GM18951 (cell line): ENCODE data around the gene LGALS4.
"Not testable (repeated sequence)": the region's sequence is repeated elsewhere in the genome, so short reads cannot be mapped to it uniquely, and the experiment has no call there.

Experiments used
- POLR2A ChIP-seq: IDR thresholded peaks from 4 replicates; pipeline ENCODE4 v1.6.1; 2011; ENCODE audit warnings: mild to moderate bottlenecking; ENCODE audit not compliant: insufficient read length, insufficient read depth; ENCODE audit errors: extremely low read depth
- in situ Hi-C: fragments of 300-500 bp; cut with MboI; formaldehyde crosslinking; loops from one replicate; pipeline ENCODE4 v1.12.0; 2022; ENCODE audit warnings: low sequenced_read_pairs, mixed read lengths, inconsistent platforms; ENCODE audit not compliant: unreplicated experiment

The LGALS4 gene

GRCh38 chr19:38812841-38813320 lies at the start of gene LGALS4:
Gene LGALS4 (minus strand): TSS chr19:38812945. CDS start chr19:38812886, 59 bp downstream.
- in situ Hi-C loops: no loop called here
- no peak for TF ChIP-seq POLR2A

DNA sequence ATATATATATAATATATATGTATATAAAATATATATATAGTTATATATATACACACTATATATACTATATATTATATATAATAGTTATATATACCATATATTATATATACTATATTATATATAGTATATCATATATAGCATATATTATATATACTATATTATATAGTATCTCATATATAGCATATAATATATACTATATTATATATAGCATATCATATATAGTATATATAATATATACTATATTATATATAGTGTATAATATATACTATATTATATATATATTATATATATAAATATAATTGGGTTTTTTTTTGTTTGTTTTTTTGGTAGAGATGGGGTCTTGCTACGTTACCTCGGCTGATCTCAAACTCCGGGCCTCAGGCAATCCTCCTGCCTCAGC lies 48.6 kb upstream of the LGALS4 start:
- no peak for TF ChIP-seq POLR2A
- in situ Hi-C loops: no loop called here

DNA sequence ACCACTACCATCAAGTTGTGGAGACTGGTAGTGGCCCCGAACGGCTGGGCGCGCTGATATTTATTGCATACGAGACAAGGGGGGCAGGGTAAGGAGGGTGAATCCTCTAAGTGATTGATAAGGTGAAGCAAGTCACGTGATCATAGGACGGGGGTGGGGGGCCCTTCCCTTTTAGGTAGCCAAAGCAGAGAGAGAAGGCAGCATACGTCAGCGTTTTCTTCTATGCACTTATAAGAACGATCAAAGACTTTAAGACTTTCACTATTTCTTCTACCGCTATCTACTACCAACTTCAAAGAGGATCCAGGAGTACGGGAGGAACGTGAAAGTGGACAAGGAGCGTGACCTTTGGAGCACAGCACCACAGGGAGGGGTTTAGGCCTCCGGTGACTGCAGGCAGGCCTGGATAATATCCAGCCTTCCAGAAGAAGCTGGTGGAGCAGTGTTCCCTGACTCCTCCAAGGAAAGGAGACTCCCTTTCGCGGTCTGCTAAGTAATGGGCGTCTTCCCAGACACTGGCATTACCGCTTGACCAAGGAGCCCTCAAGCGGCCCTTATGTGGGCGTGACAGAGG lies 47.0 kb upstream of the LGALS4 start:
- in situ Hi-C loops: not testable (repeated sequence)

GRCh38 chr19:38856813-38857212 lies 44.1 kb upstream of the LGALS4 start:
- in situ Hi-C loops: no loop called here
- no peak for TF ChIP-seq POLR2A

- in situ Hi-C loops: not testable (repeated sequence)
Observed at GRCh38 chr19:38855751-38856150, 43.0 kb upstream of the LGALS4 start.

- in situ Hi-C loops: not testable (repeated sequence)
Observed at GRCh38 chr19:38854961-38855360, 42.2 kb upstream of the LGALS4 start.

GRCh38 chr19:38853214-38853613 lies 40.5 kb upstream of the LGALS4 start:
- in situ Hi-C loops: no loop called here
- TF ChIP-seq POLR2A: no peak

DNA sequence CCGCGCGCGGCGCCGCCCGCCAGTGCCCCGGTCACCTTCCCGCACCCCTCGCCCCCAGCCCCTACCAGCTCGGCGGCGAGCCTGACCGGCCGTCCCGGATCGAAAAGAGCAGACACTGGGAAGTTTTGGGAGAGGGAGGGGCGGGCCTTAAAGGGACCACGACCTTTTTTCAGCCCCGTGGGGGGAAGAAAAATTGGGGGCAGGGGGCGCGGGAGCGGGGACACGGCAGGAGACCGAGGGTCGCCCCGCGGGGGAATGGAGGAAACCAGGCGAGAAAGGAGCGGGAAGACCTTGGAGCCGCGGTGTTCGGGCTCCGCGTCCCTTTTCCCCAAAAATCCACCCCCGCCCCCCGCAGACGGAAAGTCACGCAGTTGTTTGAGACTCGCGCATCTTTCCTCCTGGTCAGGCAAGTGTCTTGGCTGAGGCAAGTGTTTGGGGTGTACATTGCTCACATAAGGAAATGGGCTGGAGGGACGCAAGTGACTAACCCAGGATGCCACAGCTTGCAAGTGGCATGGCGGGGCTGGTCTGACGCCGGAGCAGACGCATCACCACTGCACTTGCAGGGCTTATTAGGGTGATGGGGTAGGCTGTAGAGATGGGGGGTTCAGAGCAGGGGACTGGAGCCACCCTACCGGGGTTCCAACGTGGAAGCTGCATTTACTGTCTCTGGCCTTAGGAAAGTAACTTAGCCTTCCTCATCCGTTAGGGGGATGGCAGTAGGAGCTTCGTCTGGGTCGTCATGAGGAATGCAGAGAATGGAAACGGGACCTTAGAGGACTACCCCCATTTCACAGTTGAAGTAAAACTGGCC lies 39.7 kb upstream of the LGALS4 start:
- peak; percentile 20 for TF ChIP-seq POLR2A
- in situ Hi-C loops: no loop called here

DNA sequence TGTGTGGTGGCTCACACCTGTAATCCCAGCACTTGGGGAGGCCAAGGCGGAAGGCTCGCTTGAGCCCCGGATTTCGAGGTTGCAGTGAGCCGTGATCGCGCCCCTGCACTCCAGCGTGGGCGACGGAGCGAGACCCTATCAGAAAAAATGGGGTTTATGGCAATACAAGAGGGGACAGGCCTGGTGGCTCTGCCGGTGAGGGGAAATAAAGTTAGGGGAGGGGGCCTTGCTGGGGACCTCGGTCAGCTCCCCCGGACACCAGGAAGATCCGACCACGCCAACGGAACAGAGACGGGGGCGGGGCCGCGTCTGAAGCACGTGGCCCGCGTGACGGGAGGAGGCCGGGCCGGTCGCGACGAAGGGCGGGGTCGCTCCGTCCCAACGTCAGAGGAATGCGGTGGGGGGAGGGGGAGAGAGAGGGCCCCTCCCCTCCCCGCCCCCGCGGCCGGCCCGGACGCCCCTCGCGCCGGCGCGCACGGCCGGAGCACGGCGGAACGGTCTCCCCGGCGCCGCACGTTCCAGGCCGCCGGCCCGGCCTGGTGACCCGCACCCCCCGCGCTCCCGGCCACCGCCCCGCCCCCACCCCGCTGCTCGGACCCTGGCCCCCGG lies 39.0 kb upstream of the LGALS4 start:
- TF ChIP-seq POLR2A: peak; percentile 67
- in situ Hi-C loops: no loop called here

GRCh38 chr19:38850976-38851621 lies 38.4 kb upstream of the LGALS4 start:
- in situ Hi-C loops: no loop called here
- TF ChIP-seq POLR2A: no peak

GRCh38 chr19:38850436-38850975 lies 37.8 kb upstream of the LGALS4 start:
- in situ Hi-C loops: no loop called here

GRCh38 chr19:38849860-38850435 lies 37.2 kb upstream of the LGALS4 start, which contains the start of gene HNRNPL:
Gene HNRNPL (minus strand): TSS chr19:38849986. CDS start chr19:38849966, 20 bp downstream.
- peak; percentile 93 for TF ChIP-seq POLR2A
- in situ Hi-C loops: no loop called here

More at GRCh38 chr19:38850436-38850975, 37.8 kb upstream of the LGALS4 start:
- peak; percentile 79 for TF ChIP-seq POLR2A

DNA sequence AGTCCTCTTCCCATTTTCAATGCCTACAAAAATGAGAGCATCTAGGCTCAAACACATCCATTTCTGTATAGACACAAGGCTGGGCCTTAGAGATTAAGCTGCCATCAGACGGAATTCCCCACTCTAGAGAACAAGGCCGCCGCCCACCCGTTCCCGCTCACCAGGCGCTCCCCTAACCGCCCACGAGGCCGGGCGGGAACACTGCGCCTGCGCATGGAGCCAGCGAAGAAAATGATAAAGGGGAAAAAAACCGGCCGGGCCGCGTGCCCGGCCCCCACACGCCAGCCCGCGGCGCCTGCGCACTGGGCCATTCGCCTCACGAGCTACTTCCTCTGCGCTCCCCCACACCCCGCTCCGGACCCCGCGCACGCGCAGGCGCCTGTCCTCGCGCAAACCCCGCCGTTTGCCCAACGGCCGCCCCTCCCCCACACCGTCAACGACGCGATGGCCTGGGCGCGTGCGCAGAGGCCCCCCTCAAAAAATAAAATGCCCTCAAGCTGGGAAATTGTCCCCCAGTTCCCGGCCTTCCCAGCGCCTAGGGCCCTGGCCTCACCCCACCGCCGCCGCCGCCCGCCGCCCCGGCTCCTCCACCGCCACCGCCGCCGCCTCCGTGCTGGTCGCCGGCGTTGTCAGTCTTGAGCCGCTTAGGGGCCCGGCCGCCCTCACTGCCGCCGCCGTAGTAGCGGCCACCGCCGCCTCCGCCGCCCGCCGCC lies 36.6 kb upstream of the LGALS4 start:
- in situ Hi-C loops: no loop called here

More for the DNA sequence above, 36.6 kb upstream of the LGALS4 start:
- no peak for TF ChIP-seq POLR2A
